HG03521 (cell line): ENCODE results near the gene OSCAR.
A peak's percentile ranks its signal among the peaks of the same experiment; 100 is the strongest.
"Not testable (repeated sequence)": the region's sequence is repeated elsewhere in the genome, so short reads cannot be mapped to it uniquely, and the experiment has no call there.

Experiments
- ATAC-seq: cut with Tn5 transposase; IDR thresholded peaks from one replicate; pipeline ENCODE4 v1.9.1; 2021; ENCODE audit warnings: mild to moderate bottlenecking, moderate library complexity; ENCODE audit not compliant: unreplicated experiment

Gene OSCAR

GRCh38 chr19:54127688-54128440 is 27.3 kb upstream of the OSCAR start:
- no peak for ATAC-seq

GRCh38 chr19:54125713-54126112 is 25.1 kb upstream of the OSCAR start:
- no peak for ATAC-seq

- no peak for ATAC-seq
Measured at GRCh38 chr19:54124393-54124792, 23.8 kb upstream of the OSCAR start.

GRCh38 chr19:54123682-54124081 is 23.1 kb upstream of the OSCAR start:
- ATAC-seq, result no peak

DNA sequence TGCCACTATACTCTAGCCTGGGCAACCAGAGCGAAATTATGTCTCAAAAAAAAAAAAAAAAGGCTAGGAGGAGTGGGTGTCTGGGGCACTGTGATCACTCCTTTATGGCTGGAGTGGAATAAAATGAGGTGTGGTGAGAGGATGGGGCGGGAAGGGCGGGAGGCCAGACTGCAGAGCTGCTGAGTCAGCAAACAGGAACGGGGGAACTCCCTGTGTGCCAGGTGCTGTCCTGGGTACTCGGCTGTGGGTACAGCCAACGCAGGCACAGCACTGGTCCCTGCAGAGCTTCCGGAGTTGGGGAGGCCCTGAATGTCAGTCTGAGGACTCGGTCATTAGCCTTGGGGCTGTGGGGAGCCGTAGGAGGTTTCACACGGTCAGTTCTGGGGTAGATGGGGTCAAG is 20.7 kb upstream of the OSCAR start:
- ATAC-seq, result no peak

GRCh38 chr19:54115109-54116063 is 14.8 kb upstream of the OSCAR start, which contains the start of the genes PRPF31 and TFPT:
Gene PRPF31 (plus strand): TSS chr19:54115754. CDS start chr19:54118279, 2,525 bp downstream.
Gene TFPT (minus strand): TSS chr19:54115657. CDS start chr19:54115269, 388 bp downstream.
- peak; percentile 78 for ATAC-seq

GRCh38 chr19:54114340-54115108 is 13.9 kb upstream of the OSCAR start:
- ATAC-seq, result no peak

GRCh38 chr19:54109651-54110050 is 9.0 kb upstream of the OSCAR start:
- no peak for ATAC-seq

- ATAC-seq, result no peak
Measured at GRCh38 chr19:54108496-54108895, 7.9 kb upstream of the OSCAR start.

- ATAC-seq, result no peak
Measured at GRCh38 chr19:54107876-54108490, 7.4 kb upstream of the OSCAR start.

DNA sequence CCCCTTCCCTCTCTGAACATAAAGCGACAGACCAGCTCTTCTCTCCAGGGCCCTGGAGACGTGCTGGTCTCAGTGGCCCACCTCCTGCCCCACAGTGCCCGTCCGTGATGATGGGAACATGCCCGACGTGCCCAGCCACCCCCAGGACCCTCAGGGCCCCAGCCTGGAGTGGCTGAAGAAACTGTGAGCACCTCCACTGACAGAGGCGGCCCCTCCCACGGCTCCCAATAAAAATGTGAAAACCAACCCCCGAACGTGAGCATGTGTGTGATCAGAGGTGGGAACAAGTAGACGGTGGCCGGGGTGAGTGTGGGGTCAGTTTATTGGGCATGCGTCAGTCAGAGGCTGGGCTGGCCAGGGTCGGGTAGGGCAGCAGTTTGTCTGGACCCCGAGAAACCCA is 6.1 kb upstream of the OSCAR start:
- ATAC-seq, result no peak

- no peak for ATAC-seq
Measured at GRCh38 chr19:54105796-54106195, 5.2 kb upstream of the OSCAR start.

GRCh38 chr19:54104998-54105715 is 4.6 kb upstream of the OSCAR start:
- no peak for ATAC-seq

DNA sequence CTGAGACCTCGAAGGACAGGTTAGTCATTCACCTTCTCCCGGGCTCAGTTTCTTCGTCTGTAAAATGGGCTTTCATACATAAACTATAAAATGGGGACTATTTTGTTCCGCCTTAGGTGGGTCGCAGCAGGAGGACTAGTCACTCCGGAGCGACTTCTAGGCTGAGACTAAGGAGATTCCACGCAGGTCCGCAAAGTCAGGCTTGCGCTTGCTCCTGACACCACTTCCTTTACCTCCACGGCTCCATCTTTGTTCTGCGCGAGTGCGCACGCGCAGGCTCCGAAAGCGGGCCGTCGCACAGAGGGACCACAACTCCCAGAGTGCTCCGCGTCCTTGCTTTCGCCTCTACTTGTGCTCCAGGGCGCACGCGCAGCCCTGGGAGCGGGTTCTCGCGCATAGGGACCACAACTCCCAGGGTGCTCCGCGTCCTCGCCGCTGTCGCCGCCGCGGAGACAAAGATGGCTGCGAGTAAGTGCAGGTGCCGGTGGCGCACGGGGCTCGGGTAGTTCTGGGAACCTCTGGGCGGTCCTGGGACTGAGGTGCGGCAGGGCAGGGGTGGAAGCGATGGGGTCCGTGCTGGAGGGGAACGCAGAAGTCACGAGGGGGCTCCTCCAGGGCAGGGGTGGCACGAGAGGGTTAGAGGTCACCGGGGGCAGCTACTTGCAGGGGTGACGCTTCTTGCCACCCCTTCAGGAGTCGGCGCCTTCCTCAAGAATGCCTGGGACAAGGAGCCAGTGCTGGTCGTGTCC is 2.0 kb upstream of the OSCAR start, which contains the start of gene NDUFA3:
Gene NDUFA3, plus strand, starts transcription at position 435 of the 749 bp plus-strand sequence. Its CDS starts 24 bp downstream, at position 459.
- peak; percentile 93 for ATAC-seq

GRCh38 chr19:54099903-54100255 is 724 bp downstream of the OSCAR start:
- not testable (repeated sequence) for ATAC-seq

GRCh38 chr19:54099190-54099902 is 1.3 kb downstream of the OSCAR start:
- no peak for ATAC-seq

DNA sequence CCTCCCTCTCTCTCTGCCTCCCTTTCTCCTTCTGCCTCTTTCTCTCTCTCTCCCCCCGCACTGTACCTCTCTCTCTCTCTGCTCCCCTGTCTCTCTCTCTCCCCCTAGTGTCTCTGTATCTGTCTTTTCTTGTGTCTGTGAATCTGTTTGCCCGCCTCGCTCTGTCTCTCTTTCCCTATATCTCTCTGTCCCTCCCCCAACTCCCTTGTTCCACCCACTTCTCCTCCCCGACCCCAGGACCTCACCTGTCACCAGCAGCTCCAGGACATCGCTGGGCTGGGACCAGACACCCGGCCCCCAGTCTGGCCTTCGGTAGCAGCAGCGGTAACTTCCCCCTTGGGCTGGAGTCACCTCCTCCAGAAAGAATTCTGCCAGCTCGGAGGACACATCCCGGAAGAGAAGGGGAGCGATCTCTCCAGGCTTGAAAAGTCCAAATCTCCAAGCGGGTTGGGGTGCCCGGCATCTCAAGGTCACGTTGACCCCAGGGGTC is 3.9 kb downstream of the OSCAR start:
- no peak for ATAC-seq
